GM18502 (cell line): ENCODE measurements around the gene ISOC2.
A peak's percentile ranks its signal among the peaks of the same experiment; 100 is the strongest.
"Not testable (repeated sequence)": the region's sequence is repeated elsewhere in the genome, so short reads cannot be mapped to it uniquely, and the experiment has no call there.

ENCODE experiments used
- ATAC-seq: cut with Tn5 transposase; IDR thresholded peaks from one replicate; pipeline ENCODE4 v1.9.1; 2021; ENCODE audit warnings: mild to moderate bottlenecking; ENCODE audit not compliant: unreplicated experiment, poor library complexity

Gene ISOC2, protein sequence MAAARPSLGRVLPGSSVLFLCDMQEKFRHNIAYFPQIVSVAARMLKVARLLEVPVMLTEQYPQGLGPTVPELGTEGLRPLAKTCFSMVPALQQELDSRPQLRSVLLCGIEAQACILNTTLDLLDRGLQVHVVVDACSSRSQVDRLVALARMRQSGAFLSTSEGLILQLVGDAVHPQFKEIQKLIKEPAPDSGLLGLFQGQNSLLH

DNA sequence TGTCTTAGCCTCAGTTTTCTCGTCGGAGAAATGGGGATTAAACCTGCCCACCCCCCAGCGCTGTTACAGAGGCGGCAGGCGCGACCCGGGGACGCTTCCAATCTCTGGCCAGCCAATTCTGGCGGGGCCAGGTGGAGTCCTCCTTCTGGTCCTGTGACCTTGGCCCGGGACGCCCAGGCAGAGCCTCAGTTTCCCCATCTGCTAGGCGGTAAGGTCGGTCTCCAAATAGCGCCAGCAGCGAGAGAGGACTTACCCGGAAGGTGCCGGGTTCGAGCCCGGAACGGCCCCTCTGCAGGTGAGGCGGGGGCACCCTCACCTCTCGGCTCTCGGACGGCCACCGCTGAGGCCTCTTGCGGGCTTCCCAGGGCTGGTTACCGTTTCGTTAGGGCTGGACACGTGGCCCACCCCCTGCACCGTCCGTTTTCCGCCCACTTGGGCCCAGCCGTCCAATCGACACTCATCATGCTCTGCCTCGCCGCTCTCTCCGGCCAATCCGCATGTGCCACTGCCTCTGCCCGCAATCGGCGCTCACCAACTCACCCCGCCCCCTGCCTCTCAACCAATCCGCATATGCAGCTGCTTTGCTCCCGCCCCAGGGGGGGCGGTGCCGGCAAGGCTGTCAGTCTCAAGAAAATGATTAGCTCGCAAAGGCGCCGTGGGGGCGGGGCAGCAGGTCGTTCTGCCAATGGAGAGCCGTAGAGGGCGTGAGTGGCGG, at the start of gene ISOC2:
Gene ISOC2, minus strand, starts transcription at position 384 of the 715 bp plus-strand sequence. CDS start 5,156 bp downstream, outside the sequence.
- peak; percentile 94 for ATAC-seq

DNA sequence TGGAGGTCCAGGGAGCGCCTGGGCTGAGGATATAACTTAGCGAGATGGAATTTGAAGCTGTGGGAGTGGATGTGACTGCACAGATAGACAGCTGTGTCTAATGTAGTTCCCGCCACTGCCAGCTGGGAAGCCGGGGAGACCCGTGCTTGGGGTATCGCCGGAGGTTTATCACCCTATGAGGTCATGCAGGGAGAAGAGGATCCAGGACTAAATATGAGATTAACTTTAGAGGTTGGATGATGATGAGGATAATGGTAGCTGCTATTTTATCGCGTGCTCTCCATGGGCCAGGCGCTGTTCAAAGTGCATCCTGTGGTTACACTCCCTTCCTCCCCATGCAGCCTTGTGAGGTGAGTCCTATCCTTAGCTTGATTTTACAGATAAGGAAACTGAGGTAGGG, 46.7 kb upstream of the ISOC2 start:
- ATAC-seq, result no peak

DNA sequence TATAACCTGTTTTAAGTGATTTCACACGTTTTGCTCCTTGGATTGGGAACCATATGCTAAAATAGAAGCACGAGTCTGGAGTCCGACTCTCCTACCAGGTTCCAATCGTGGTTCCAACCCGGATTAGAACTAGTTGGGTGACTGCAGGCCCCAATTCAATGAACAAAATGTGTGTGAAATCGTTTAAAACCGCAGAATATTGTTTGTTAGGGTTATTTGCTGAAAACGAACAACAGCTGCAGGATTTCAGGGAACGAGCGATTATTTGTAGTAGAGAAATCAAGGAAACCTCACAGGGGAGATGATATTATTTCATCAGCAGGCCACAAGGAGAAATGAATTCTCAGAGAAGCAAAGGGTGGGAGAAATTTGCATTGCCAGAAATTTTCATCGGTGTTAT, 43.5 kb upstream of the ISOC2 start:
- no peak for ATAC-seq

DNA sequence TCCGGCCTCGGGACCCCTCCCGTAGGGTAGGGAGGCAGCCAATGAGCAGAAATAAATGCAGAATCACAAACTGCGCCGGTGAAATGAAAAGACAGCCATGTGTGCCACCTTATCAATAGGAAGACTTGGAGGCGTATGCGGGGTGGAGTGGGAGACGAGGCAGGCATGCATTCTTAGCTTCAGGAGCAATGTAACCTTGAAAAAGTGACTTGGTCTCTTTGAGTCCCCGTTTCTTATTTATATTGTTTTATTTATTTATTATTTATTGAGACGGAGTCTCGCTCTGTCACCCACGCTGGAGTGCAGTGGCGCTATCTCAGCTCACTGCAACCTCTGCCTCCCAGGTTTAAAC, 42.8 kb upstream of the ISOC2 start:
- ATAC-seq, result no peak

DNA sequence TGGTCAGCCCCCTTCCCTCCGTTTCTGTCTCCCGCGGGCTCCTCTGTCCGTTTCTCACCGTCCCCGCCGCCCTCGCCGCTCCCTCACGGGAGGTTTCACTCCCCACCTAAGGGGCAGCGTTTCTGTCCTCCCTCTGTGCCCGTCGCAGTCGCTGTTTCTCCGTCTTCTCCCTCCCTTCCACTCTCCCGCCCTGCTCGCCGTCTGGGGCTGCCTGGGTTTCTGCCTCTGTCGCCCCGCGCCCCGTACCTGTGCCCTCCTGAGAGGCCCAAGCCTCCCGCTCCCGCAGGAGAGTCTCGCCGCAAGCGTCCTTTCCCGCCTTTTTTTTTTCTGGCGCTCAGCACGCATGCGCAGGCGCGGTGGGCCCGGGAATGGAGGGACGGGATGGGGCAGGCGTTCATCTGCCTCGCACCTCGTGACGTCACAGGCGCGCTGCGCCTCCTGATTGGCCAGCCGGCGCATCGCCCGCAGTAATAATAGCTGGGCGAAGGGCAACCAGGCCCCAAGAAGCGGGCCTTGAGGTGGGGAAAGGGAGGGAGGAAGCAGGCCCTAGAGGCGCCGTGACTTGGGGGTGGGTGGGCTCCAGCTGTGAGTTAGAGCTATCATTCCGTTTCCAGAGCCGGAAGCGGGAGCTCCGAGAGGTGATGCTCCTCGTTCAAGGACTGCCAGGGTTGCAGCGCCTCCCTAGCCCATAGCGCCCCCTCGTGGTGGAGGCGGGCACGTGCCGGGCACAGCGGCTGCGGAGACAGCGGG, 42.2 kb upstream of the ISOC2 start:
- peak; percentile 90 for ATAC-seq

DNA sequence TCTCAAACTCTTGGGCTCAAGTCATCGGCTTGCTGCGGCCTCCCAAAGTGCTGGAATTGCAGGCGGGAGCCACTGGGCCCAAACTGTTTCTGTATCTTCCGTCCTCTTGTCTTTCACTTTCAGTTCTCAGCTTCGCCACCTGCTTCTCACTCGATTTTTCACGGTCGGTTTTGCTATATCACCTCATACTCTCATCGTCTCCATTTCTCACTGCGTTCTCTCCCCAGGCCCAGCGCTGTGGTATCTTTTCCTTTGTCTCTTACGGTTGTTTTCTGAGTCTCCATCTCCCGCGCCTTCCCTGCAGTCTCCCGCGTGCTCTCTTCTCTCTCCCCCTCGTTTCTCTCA, 41.7 kb upstream of the ISOC2 start:
- no peak for ATAC-seq

DNA sequence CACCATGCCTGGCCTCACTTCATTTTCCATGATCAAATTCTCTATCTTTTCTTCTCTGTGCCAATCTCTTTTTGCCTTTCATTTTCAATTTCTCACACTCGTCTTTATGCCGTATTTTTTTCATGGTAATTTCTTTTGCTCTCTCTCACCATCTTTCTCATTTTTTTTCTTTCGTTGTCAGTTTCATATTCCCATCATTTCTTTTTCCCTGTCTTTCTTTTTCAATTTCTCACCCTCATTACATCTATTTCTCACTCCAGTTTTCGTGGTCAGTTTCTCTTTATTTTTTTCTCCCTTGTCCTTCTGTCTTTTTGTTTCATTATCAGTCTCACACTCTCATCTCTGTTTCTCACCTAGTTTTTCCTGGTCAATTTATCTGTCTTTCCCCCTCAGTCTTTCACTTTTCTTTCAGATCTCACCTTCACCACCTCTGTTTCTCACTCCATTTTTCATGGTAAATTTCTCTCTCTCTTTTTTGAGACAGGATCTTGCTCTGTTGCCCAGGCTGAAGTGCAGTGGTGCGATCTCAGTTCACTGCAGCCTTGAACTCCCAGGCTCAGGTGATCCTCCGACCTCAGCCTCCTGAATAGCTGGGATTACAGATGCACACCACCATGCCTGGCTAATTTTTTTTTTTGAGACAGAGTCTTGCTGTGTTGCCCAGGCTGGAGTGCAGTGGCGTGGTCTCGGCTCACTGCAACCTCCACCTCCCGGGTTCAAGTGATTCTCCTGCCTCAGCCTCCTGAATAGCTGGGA, 40.9 kb upstream of the ISOC2 start:
- ATAC-seq, result no peak

DNA sequence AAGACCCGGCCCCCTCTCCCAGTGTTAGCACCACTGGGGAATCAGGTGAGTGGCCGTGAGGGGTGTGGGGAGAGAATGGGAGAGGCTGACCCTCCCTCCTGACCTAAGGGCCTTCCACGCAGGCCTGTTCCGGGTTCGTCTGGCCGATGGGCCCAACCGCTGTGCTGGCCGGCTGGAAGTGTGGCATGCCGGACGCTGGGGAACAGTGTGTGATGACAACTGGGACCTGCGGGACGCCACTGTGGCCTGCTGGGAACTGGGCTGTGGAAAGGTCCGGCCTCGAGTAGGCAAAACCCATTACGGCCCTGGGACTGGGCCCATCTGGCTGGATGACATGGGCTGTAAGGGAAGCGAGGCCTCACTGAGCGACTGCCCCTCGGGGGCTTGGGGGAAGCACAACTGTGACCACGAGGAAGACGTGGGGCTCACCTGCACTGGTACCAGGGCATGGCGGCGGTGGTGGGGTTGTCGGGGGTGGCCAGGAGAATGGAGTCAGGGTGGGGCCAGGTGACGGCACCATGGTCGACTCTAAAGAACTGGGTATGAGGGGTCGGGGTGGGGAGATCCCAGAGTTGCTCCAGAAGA, 39.0 kb upstream of the ISOC2 start:
- ATAC-seq, result no peak

DNA sequence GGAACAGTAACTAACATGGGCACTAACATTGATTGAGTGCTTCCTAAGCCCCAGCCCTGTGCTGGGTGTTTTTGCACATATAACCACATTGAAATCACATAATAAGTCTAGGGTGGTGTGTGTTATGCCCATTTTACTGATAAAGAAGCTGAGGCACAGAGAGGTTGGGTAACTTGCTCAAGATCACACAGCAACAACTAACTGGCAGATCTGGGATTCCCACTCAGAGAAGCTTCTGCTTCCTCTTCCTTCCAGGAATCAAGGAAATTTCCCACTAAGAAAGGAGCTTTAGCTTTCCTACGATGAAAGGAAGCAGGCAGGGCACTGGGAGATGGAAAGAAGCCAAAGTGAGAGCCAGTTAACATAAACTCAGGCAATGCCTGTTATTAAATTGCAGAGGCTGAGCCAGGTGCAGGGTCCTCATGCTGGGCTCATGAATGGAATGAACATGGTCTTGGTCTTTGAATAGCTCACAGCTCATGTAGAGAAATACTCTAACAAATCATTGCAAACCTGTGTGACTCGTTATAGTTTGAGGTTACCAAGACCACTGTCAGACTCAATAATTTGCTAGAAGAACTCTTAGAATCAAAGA, 36.9 kb upstream of the ISOC2 start:
- ATAC-seq, result no peak

DNA sequence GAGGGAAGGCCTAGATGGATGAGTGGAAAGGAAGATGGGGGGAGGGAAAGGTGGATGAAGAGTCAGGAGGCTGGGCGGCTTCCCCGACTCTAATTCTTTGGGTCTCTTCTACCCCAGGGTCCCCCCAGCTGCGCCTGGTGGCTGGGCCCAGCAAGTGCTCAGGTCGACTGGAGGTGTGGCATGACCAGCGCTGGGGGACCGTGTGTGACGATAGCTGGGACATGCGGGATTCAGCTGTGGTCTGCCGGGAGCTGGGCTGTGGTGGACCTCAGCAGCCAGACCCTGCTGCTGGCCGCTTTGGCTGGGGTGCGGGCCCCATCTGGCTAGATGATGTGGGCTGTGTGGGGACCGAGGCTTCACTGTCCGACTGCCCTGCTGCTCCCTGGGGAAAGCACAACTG, 36.3 kb upstream of the ISOC2 start:
- no peak for ATAC-seq

DNA sequence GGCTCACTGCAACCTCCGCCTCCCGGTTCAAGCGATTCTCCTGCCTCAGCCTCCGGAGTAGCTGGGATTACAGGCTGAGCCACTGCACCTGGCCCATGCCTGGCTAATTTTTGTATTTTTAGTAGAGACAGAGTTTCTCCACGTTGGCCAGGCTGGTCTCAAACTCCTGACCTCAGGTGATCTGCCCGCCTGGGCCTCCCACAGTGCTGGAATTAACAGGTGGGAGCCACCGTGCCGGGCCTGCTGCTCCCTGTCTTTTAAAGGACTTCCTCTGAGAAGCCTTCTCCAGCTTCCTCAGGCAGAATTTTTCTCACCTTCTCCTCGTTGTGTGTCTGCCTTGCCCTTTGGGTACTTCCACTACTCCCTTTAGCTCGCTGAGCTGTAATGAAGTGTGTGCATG, 35.4 kb upstream of the ISOC2 start:
- not testable (repeated sequence) for ATAC-seq

DNA sequence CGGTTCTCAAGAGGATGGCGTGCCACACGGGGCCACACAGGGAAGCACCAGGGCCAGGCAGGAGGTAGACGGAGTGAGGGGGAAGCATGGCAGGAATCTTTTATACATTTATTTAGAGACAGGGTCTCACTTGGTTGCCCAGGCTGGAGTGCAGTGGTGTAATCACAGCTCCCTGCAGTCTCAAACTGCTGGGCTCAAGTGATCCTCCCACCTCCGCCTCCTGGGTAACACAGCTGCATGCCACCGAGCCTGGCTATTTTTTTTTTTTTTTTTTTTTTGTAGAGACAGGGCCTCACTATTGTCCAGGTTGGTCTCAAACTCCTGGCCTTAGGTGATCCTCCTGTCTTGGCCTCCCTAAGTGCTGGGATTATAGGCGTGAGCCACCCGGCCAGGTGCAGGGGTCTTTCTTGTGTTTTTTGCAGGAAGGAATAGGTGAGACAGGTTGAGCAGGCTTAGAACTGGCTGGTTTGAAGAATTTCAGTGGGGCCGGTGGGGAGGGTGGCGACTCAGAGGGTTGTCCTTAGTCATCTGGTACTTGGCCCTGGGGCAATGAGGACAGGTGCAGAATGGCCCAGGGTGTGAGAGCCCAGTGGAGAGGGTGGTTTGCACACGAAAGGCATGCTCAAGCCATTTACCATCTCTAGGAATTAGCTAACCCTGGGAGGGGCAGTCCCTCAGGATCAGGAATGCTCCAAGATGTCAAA, 34.4 kb upstream of the ISOC2 start:
- ATAC-seq, result no peak

DNA sequence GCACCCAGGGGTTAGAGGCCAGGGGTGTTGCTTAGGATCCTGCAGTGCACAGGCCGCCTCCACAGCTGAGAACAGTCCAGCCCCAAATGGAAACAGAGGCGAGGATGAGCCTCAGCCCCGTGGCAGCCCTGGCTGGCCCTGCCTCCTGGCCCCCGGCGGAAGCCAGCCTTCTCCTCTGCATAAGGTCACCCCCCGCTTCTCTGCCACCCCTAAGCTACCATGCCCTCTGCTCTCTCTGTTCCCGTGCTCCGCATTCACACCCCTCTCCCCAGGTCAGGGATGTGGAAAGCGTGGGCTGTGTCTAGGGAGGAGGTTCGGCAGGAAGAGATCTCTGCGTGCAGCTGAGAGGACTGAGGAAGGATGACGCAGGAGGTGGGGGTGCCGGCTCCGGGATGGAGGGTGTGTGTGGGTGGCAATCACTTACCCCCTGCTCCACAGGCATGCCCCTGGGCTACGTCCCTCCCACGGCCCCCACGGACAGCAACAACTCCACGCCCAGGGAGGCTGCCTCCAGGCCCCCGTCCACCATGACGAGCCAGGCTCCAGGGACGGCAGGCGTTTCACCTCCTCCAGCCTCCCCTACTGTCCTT, 32.8 kb upstream of the ISOC2 start:
- ATAC-seq, result no peak

DNA sequence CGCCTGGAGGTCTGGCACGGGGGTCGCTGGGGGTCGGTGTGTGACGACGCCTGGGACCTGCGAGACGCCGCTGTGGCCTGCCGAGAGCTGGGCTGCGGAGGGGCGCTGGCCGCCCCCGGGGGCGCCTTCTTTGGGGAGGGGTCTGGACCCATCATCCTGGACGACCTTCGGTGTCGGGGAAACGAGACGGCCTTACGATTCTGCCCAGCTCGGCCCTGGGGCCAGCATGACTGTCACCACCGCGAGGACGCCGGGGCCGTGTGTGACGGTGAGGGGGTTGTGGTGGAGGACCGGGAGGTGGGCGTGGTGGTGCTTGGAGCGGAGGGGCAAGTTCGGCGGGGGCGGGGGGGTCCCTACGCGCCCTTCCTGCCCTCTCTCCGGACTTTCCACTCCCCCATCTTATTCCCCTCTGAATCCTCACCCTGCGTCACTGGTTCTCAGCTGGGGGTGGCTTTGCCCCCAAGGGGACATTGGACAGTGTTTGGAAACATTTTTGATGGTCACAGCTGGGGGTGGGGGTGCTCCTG, 32.3 kb upstream of the ISOC2 start:
- ATAC-seq, result no peak

DNA sequence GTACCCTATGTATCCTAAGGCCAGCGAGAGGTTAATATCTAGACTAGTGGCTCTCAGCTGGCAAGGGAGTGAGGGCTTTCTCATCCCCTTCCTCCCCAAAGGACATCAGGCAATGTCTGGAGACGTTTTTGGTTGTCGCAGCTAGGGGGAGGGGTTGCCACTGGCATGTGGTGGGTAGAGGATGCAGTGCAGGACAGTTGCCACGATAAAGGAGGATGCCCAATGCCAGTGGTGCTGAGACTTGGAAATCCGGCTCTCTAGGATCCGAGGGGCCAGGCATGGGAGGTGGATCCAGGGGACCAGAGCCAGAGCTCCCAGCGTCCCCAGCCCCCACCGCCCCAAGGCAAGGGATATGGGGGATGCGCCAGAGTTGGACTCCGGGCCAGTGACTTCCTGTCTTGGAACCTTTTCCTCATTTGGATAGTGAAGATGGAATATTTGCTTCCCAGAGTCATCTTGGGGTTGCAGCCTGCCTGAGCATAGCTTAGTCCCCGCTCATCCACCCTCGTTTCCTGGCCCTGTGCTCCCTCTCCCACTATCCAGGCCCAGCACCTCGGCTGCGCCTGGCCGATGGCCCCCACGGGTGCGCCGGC, 31.7 kb upstream of the ISOC2 start:
- no peak for ATAC-seq

DNA sequence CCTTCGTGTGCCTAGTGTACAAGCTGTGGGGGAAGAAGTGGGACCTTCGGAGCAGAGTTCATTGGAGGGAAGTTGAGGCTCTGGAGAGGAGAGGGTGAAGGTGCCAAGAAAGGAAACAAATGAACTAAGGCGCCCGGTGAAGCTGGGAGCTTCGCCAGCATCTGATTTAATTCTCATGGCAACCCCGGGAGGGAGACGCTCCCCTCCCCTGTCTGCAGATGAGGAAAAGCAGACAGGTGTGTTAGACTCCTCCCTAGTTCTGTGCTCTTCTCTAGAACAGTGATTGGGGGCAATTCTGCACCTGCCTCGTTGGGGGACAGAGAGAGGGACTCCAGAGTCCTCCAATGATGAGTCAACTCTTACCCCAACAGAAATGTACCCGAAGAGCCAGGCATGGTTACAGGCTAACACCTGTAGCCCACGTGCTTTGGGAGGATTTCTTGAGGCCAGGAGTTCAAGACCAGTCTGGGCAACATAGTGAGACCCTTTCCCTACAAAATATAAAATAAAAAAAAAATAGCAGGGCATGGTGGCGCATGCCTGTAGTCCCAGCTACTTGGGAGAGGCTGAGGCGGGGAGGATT, 31.0 kb upstream of the ISOC2 start:
- ATAC-seq, result no peak

DNA sequence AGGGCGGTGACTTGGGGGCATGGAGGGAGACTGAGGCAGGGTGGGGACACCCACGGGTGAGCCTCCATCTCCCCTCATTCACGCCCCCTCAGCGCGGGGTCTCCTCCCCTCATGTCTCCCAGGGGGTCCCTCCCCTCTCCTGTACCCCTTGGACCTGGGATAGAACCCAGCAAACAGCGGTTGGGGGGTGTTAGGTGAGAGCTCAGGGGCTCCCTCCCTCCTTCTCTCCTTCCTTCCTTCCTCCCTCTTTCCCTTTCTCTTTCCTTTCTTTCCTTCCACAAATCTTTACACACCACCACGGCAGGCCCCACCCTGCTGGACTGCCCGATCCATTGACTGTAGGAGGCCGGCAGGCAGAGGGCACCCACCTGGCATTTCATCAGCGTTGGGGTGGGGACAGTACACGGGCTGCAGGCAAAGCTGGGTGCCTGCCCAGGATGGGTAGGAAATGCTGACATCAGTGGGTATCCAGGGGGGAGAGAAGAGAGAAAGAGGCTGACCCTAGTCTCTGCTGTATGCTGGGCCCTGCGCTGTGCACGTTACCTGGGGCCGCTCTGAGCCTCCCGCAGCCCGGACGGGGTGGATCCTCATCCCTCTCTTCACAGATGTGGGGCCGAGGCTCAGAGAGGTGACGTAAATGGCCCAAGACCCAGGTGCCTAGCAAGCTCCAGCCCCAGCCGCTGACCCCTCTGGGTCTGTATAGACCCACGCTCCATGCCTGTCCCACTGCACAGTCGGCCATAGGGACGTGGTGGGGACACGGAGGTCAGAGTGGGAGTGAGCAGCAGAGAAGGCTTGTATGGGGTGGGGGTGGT, 30.3 kb upstream of the ISOC2 start:
- ATAC-seq, result no peak
